OCI-LY3 (cell line): Measurements from ENCODE around the gene GLYR1.

ENCODE experiments used
- CTCF ChIP-seq: fragments of 200-600, 300-600 bp; sonication (generic); IDR thresholded peaks from 2 replicates; pipeline ENCODE4 v1.5.1; 2014; ENCODE audit warnings: antibody characterized with exemption, low read length, low read depth
- EZH2phosphoT487 ChIP-seq: fragments of 200-600 bp; shearing (Covaris generic); IDR thresholded peaks from 2 replicates; pipeline ENCODE4 v1.6.1; 2018; ENCODE audit warnings: antibody characterized with exemption, mixed run types, low read depth

GRCh38 chr16:4874666-4875065 lies 27.6 kb upstream of the GLYR1 start:
- no peak for TF ChIP-seq CTCF
- TF ChIP-seq EZH2phosphoT487, result no peak
